Measurements from ENCODE around the gene ANKFN1.

DNA sequence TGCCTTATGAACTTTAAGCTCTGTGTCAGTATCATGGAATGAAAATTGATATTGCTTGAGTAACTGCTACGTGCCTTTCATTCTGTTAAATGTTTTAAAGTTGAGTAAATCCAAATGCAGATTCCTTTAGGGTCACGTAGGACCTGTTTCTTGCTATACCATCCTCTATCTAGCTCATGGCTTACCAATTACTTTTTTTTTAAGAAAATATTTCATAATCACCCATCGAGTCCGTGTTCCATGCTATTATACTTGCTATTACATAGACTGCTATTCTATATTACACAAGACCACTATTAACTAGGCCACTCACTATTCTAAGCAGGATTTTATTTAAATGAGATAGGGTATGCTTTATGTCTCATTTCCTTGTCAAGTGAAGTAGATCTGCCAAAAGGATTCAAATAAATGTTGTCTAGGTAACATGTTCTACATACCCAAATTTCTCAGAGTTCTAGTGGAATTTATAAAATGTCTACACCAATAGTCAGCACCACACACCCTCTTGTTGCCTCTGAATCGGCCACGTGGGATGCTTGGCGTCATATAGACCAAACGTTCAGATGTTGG is 11.9 kb downstream of the ANKFN1 start:
- TF ChIP-seq, protein P1, sequence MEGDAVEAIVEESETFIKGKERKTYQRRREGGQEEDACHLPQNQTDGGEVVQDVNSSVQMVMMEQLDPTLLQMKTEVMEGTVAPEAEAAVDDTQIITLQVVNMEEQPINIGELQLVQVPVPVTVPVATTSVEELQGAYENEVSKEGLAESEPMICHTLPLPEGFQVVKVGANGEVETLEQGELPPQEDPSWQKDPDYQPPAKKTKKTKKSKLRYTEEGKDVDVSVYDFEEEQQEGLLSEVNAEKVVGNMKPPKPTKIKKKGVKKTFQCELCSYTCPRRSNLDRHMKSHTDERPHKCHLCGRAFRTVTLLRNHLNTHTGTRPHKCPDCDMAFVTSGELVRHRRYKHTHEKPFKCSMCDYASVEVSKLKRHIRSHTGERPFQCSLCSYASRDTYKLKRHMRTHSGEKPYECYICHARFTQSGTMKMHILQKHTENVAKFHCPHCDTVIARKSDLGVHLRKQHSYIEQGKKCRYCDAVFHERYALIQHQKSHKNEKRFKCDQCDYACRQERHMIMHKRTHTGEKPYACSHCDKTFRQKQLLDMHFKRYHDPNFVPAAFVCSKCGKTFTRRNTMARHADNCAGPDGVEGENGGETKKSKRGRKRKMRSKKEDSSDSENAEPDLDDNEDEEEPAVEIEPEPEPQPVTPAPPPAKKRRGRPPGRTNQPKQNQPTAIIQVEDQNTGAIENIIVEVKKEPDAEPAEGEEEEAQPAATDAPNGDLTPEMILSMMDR (IDR thresholded peaks at IDR 0.05; ENCODE audit: insufficient read depth, low read depth, low read length), result no peak
- TF ChIP-seq EZH2 (IDR thresholded peaks at IDR 0.05; ENCODE audit: insufficient read depth, low read length), result no peak
